HepG2 (cell line): ENCODE results near the gene CENPP. TPM values are rescaled to one million over a fixed set of nuclear protein-coding genes. Genes with fewer than 3 reads are reported as not detected.

Experiments used
- ARID2 ChIP-seq: sonication (generic); formaldehyde crosslinking; IDR thresholded peaks from 2 replicates; pipeline ENCODE4 v1.8.1; 2022; ENCODE audit warnings: mild to moderate bottlenecking, missing genetic modification reagents, borderline replicate concordance
- ARID4A ChIP-seq: sonication (generic); formaldehyde crosslinking; IDR thresholded peaks from 2 replicates; pipeline ENCODE4 v1.5.0; 2020; ENCODE audit warnings: mild to moderate bottlenecking, missing genetic modification reagents, borderline replicate concordance
- BRCA1 ChIP-seq: sonication (generic); formaldehyde crosslinking; IDR thresholded peaks from 2 replicates; pipeline ENCODE4 v1.4.0; 2020; ENCODE audit warnings: missing genetic modification reagents
- DDIT3 ChIP-seq: sonication (generic); formaldehyde crosslinking; IDR thresholded peaks from 2 replicates; pipeline ENCODE4 v1.4.0; 2020; ENCODE audit warnings: mild to moderate bottlenecking, missing genetic modification reagents
- DZIP1 ChIP-seq: sonication (generic); formaldehyde crosslinking; IDR thresholded peaks from 2 replicates; pipeline ENCODE4 v1.5.0; 2020; ENCODE audit warnings: mild to moderate bottlenecking, missing genetic modification reagents
- ELF3 ChIP-seq: IDR thresholded peaks from 2 replicates; pipeline ENCODE4 v1.6.1; 2016; ENCODE audit warnings: missing genetic modification reagents, missing compliant biosample characterization
- IRX3 ChIP-seq: sonication (generic); formaldehyde crosslinking; IDR thresholded peaks from 2 replicates; pipeline ENCODE4 v1.8.1; 2023; ENCODE audit warnings: mild to moderate bottlenecking, low read depth, missing genetic modification reagents, borderline replicate concordance
- ISL2 ChIP-seq: sonication (generic); formaldehyde crosslinking; IDR thresholded peaks from 2 replicates; pipeline ENCODE4 v1.5.0; 2020; ENCODE audit warnings: missing genetic modification reagents
- TCF7 ChIP-seq: sonication (generic); IDR thresholded peaks from 2 replicates; pipeline ENCODE4 v1.6.1; 2016; ENCODE audit warnings: antibody characterized with exemption, low read depth
- ZBTB49 ChIP-seq: sonication (generic); formaldehyde crosslinking; IDR thresholded peaks from 2 replicates; pipeline ENCODE4 v1.4.0; 2020; ENCODE audit warnings: missing genetic modification reagents, borderline replicate concordance
- ZFP36 ChIP-seq: fragments of 150-350 bp; IDR thresholded peaks from 2 replicates; pipeline ENCODE4 v1.6.1; 2018; ENCODE audit warnings: borderline replicate concordance, low read length, low read depth; ENCODE audit not compliant: partially characterized antibody
- ZNF24 ChIP-seq: fragments of 450-650 bp; IDR thresholded peaks from 2 replicates; pipeline ENCODE4 v1.6.1; 2017; ENCODE audit warnings: antibody characterized with exemption, mild to moderate bottlenecking
- ZNF441 ChIP-seq: sonication (generic); formaldehyde crosslinking; IDR thresholded peaks from 2 replicates; pipeline ENCODE4 v1.7.0; 2021; ENCODE audit warnings: missing genetic modification reagents, borderline replicate concordance
- ZNF580 ChIP-seq: IDR thresholded peaks from 2 replicates; pipeline ENCODE4 v1.6.1; 2016; ENCODE audit warnings: low read depth, borderline replicate concordance
- ZNF652 ChIP-seq: IDR thresholded peaks from 2 replicates; pipeline ENCODE4 v1.6.1; 2016; ENCODE audit warnings: low read depth, borderline replicate concordance
- ZNF672 ChIP-seq: sonication (generic); formaldehyde crosslinking; IDR thresholded peaks from 2 replicates; pipeline ENCODE4 v1.8.1; 2022; ENCODE audit warnings: missing genetic modification reagents
- ZNF720 ChIP-seq: sonication (generic); formaldehyde crosslinking; IDR thresholded peaks from 2 replicates; pipeline ENCODE4 v1.4.0; 2020; ENCODE audit warnings: missing genetic modification reagents
- ZSCAN21 ChIP-seq: sonication (generic); formaldehyde crosslinking; IDR thresholded peaks from 2 replicates; pipeline ENCODE4 v1.8.0; 2022; ENCODE audit warnings: mild to moderate bottlenecking, missing genetic modification reagents, moderate library complexity, borderline replicate concordance
- ZSCAN31 ChIP-seq: sonication (generic); formaldehyde crosslinking; IDR thresholded peaks from 2 replicates; pipeline ENCODE4 v1.5.0; 2020; ENCODE audit warnings: low read depth, mild to moderate bottlenecking, missing genetic modification reagents
- polyA plus RNA-seq, 8 experiments: library from polyadenylated mRNA; depleted of rRNA in 3 of 8; stranded (reverse) in 7 of 8; unstranded in 1 of 8; fragments of >200 nt; fragmentation: Illumina TruSeq in 4 of 8; extraction: Trizol in 4 of 8; gene quantifications; 2 replicates each; pipeline versions ENCODE4 v1.2.1 to v1.2.3, GENCODE V29; 2011 to 2016; ENCODE audit warnings: low read depth in 4 of 8, missing spikeins in 1 of 8, mixed read lengths in 1 of 8; ENCODE audit not compliant: insufficient read depth in 1 of 8
- total RNA-seq, 5 experiments: library from RNA; depleted of rRNA; stranded (reverse); fragments of >200 nt; fragmentation: Illumina TruSeq; extraction: Trizol; gene quantifications; 2 replicates each; pipeline ENCODE4 v1.2.3, GENCODE V29; 2016; ENCODE audit warnings: low read depth in 1 of 5

CENPP gene
- total and polyA plus RNA-seq, 2 of the 13 experiments (the other 11 are each of a cell fraction or from before 2014, with no cell fraction given): 2.0 to 11.4 TPM

GRCh38 chr9:92325269-92325990, at the start of gene CENPP, which contains the start of gene NOL8 (continued):
- no peak for TF ChIP-seq ZFP36
- peak; percentile 80; the same call in 1 of the 2 replicates for TF ChIP-seq ZNF580 (CRISPR knock-in tag)
- TF ChIP-seq ARID2 (CRISPR knock-in tag): no peak
- TF ChIP-seq DZIP1 (CRISPR knock-in tag): no peak; the same call in 1 of the 2 replicates
- TF ChIP-seq ELF3 (CRISPR knock-in tag): peak; percentile 91
- TF ChIP-seq TCF7: no peak
- peak; percentile 38; the same call in 1 of the 2 replicates for TF ChIP-seq ISL2 (CRISPR knock-in tag)
- no peak for TF ChIP-seq ZNF672
- TF ChIP-seq ZNF441 (CRISPR knock-in tag): peak; percentile 18; the same call in 1 of the 2 replicates
- peak; percentile 95 for TF ChIP-seq ZSCAN21
- peak; percentile 5; the same call in 1 of the 2 replicates for TF ChIP-seq ZBTB49 (CRISPR knock-in tag)
- peak; percentile 26; the same call in 1 of the 2 replicates for TF ChIP-seq ZNF652 (CRISPR knock-in tag)
- peak; percentile 100 for TF ChIP-seq ARID4A (CRISPR knock-in tag)
- TF ChIP-seq ZSCAN31 (CRISPR knock-in tag): 0 out of 2 replicates have a peak, but pooled peaks have one; percentile 61
- TF ChIP-seq DDIT3: no peak
- TF ChIP-seq IRX3 (CRISPR knock-in tag): no peak; the same call in 1 of the 2 replicates
- TF ChIP-seq BRCA1 (CRISPR knock-in tag): no peak; the same call in 1 of the 2 replicates
- TF ChIP-seq ZNF720 (CRISPR knock-in tag): no peak
- TF ChIP-seq ZNF24: 0 out of 2 replicates have a peak, but pooled peaks have one; percentile 49
